Hepatocyte (in vitro differentiated cells): ENCODE data around the gene MYBPC2. TPM values are rescaled to one million over a fixed set of nuclear protein-coding genes. Genes with fewer than 3 reads are reported as not detected.

ENCODE experiments used
- DNase-seq: peaks from one replicate; pipeline ENCODE4 v3.0.0-alpha.2; 2016; ENCODE audit warnings: low spot score
- H2AFZ ChIP-seq: fragments of 200-600 bp; sonication (generic); 2 replicates; pipeline ENCODE4 v1.6.0; 2016; ENCODE audit warnings: antibody characterized with exemption, mild to moderate bottlenecking
- H3K27ac ChIP-seq: fragments of 200-600 bp; sonication (generic); 2 replicates; pipeline ENCODE4 v1.5.1; 2016; ENCODE audit warnings: mild to moderate bottlenecking
- H3K27me3 ChIP-seq: fragments of 200-600 bp; sonication (generic); 2 replicates; pipeline ENCODE4 v1.6.1; 2016
- H3K36me3 ChIP-seq: fragments of 200-600 bp; sonication (generic); replicated peaks from 2 replicates; pipeline ENCODE4 v1.5.1; 2016; ENCODE audit warnings: low read depth; ENCODE audit not compliant: insufficient read depth
- H3K4me1 ChIP-seq: fragments of 200-600 bp; sonication (generic); 2 replicates; pipeline ENCODE4 v1.5.1; 2016; ENCODE audit warnings: mild to moderate bottlenecking, moderate library complexity; ENCODE audit not compliant: insufficient read depth
- H3K4me2 ChIP-seq: fragments of 200-600 bp; sonication (generic); 2 replicates; pipeline ENCODE4 v1.6.0; 2016
- H3K4me3 ChIP-seq: fragments of 200-600 bp; sonication (generic); 2 replicates; pipeline ENCODE4 v1.5.1; 2016; ENCODE audit warnings: mild to moderate bottlenecking
- H3K79me2 ChIP-seq: fragments of 200-600 bp; sonication (generic); 2 replicates; pipeline ENCODE4 v1.6.0; 2017; ENCODE audit warnings: mild to moderate bottlenecking
- H3K9me2 ChIP-seq: fragments of 200-600 bp; sonication (generic); replicated peaks from 2 replicates; pipeline ENCODE4 v1.6.0; 2017; ENCODE audit warnings: mild to moderate bottlenecking; ENCODE audit not compliant: insufficient read depth
- H3K9me3 ChIP-seq: fragments of 200-600 bp; sonication (generic); 2 replicates; pipeline ENCODE4 v1.5.1; 2016; ENCODE audit warnings: low read depth, mild to moderate bottlenecking
- H4K20me1 ChIP-seq: fragments of 200-600 bp; sonication (generic); 2 replicates; pipeline ENCODE4 v1.6.0; 2016; ENCODE audit warnings: mild to moderate bottlenecking; ENCODE audit not compliant: insufficient read depth, poor library complexity, severe bottlenecking
- CTCF ChIP-seq: fragments of 200-600 bp; sonication (generic); IDR thresholded peaks from 2 replicates; pipeline ENCODE4 v1.5.1; 2016; ENCODE audit warnings: antibody characterized with exemption, mild to moderate bottlenecking; ENCODE audit not compliant: poor library complexity
- EZH2 ChIP-seq: fragments of 200-600 bp; sonication (generic); IDR thresholded peaks from 2 replicates; pipeline ENCODE4 v1.6.1; 2016; ENCODE audit warnings: antibody characterized with exemption, mild to moderate bottlenecking, borderline replicate concordance
- EZH2phosphoT487 ChIP-seq: fragments of 200-600 bp; sonication (generic); IDR thresholded peaks from one replicate; pipeline ENCODE4 v1.6.1; 2018; ENCODE audit warnings: antibody characterized with exemption, mild to moderate bottlenecking, low read depth, moderate library complexity; ENCODE audit not compliant: unreplicated experiment, severe bottlenecking
- WGBS: methylation state at CpG from one replicate; pipeline ENCODE4 v1.1.6; 2016; ENCODE audit warnings: low lambda C conversion rate; ENCODE audit errors: missing lambda C conversion rate; 5-methylcytosine and 5-hydroxymethylcytosine counted together
- polyA plus RNA-seq: library from polyadenylated mRNA; unstranded; fragments of >200 nt; fragmentation: Nextera tagmentation; extraction: Ambion mirVana; gene quantifications from 2 replicates; pipeline ENCODE4 v1.2.1, GENCODE V29; 2016
- total RNA-seq: library from RNA; depleted of rRNA; stranded (reverse); fragments of >200 nt; gene quantifications from 2 replicates; pipeline ENCODE4 v1.2.3, GENCODE V29; 2014

MYBPC2 gene
- total and polyA plus RNA-seq, 2 experiments from 2014 or later: 0.07 TPM; not detected in 1

GRCh38 chr19:50406156-50406820 lies 26.4 kb upstream of the MYBPC2 start:
- H3K4me3 ChIP-seq: no peak overlapping the region
- no peak overlapping the region for H3K27ac ChIP-seq
- no peaks in the 10 kb centered on the region for H3K9me2 ChIP-seq
- WGBS: 93% methylated on average over 21 of the region's 22 CpGs
- TF ChIP-seq EZH2phosphoT487: no peak
- no peak for DNase-seq
- H3K4me2 ChIP-seq: no peak overlapping the region
- H3K79me2 ChIP-seq: no peaks in the 10 kb centered on the region
- no peaks in the 10 kb centered on the region for H3K9me3 ChIP-seq
- H3K36me3 ChIP-seq: no peaks in the 10 kb centered on the region
- no peaks in the 10 kb centered on the region for H4K20me1 ChIP-seq
- no peaks in the 10 kb centered on the region for H3K4me1 ChIP-seq
- H3K27me3 ChIP-seq: no peaks in the 10 kb centered on the region
- H2AFZ ChIP-seq: no peak overlapping the region

GRCh38 chr19:50406829-50407228 lies 25.9 kb upstream of the MYBPC2 start:
- H3K27ac ChIP-seq: no peak overlapping the region
- H3K4me1 ChIP-seq: no peaks in the 10 kb centered on the region
- H2AFZ ChIP-seq: no peak overlapping the region
- no peaks in the 10 kb centered on the region for H3K79me2 ChIP-seq
- no peaks in the 10 kb centered on the region for H3K36me3 ChIP-seq
- no peaks in the 10 kb centered on the region for H3K27me3 ChIP-seq
- H4K20me1 ChIP-seq: no peaks in the 10 kb centered on the region
- no peak overlapping the region for H3K4me2 ChIP-seq
- H3K4me3 ChIP-seq: no peak overlapping the region
- H3K9me2 ChIP-seq: no peaks in the 10 kb centered on the region
- no peaks in the 10 kb centered on the region for H3K9me3 ChIP-seq
- no peak for TF ChIP-seq EZH2
- TF ChIP-seq CTCF: no peak
- no peak for TF ChIP-seq EZH2phosphoT487
- no peak for DNase-seq
- WGBS: 95% methylated on average over 16 of the region's 19 CpGs

GRCh38 chr19:50409347-50409746 lies 23.3 kb upstream of the MYBPC2 start:
- Histone ChIP-seq H4K20me1 (no peaks in the 10 kb centered on the region), H3K79me2 (no peaks in the 10 kb centered on the region), H3K9me2 (no peaks in the 10 kb centered on the region), H3K27ac (no peak overlapping the region), H3K9me3 (no peaks in the 10 kb centered on the region), H3K27me3 (no peaks in the 10 kb centered on the region), H3K4me3 (no peak overlapping the region), H3K4me1 (no peaks in the 10 kb centered on the region), H3K36me3 (no peaks in the 10 kb centered on the region), H3K4me2 (no peak overlapping the region), H2AFZ (no peak overlapping the region)
- 97% methylated on average over 17 of the region's 17 CpGs for WGBS
- DNase-seq: no peak
- TF ChIP-seq EZH2phosphoT487 (no peak), EZH2 (no peak), CTCF (no peak)

- Histone ChIP-seq H3K4me2 (no peak overlapping the region), H3K36me3 (no peaks in the 10 kb centered on the region), H2AFZ (no peak overlapping the region), H3K4me1 (no peaks in the 10 kb centered on the region), H3K9me3 (no peaks in the 10 kb centered on the region), H3K79me2 (no peaks in the 10 kb centered on the region), H3K27me3 (no peaks in the 10 kb centered on the region), H3K27ac (peak overlapping the region; percentile 20), H3K9me2 (no peaks in the 10 kb centered on the region), H4K20me1 (no peaks in the 10 kb centered on the region), H3K4me3 (no peak overlapping the region)
- DNase-seq: no peak
- no peak for TF ChIP-seq EZH2
- TF ChIP-seq EZH2phosphoT487: no peak
- no peak for TF ChIP-seq CTCF
- WGBS: 94% methylated on average over 10 of the region's 10 CpGs
Observed at GRCh38 chr19:50410109-50410508, 22.6 kb upstream of the MYBPC2 start.
